K562 (cell line): ENCODE data around the gene SDE2. TPM values are rescaled to one million over a fixed set of nuclear protein-coding genes. Genes with fewer than 3 reads are reported as not detected.

Experiments
- BRF2 ChIP-seq: IDR thresholded peaks from 3 replicates; pipeline ENCODE4 v1.6.1; 2011; ENCODE audit warnings: borderline replicate concordance, mild to moderate bottlenecking; ENCODE audit not compliant: insufficient read length, insufficient read depth
- CBX3 ChIP-seq, 2 experiments: IDR thresholded peaks; 1 replicate in 1 of 2; 2 replicates in 1 of 2; pipeline ENCODE4 v1.6.1; 2012; ENCODE audit warnings: inconsistent platforms in 2 of 2, low read length in 2 of 2, borderline replicate concordance in 1 of 2, control low read depth in 1 of 2
- CCAR2 ChIP-seq: fragments of 200-400 bp; formaldehyde crosslinking; IDR thresholded peaks from 2 replicates; pipeline ENCODE4 v1.6.1; 2017; ENCODE audit warnings: mild to moderate bottlenecking, low read depth, low read length
- CEBPB ChIP-seq: fragments of 450-650 bp; IDR thresholded peaks from 2 replicates; pipeline ENCODE4 v1.6.1; 2016; ENCODE audit warnings: missing genetic modification characterization, missing compliant biosample characterization
- DNMT1 ChIP-seq: fragments of 450-650 bp; IDR thresholded peaks from 2 replicates; pipeline ENCODE4 v1.6.1; 2016; ENCODE audit warnings: antibody characterized with exemption, mild to moderate bottlenecking
- EWSR1 ChIP-seq: fragments of 450-650 bp; IDR thresholded peaks from 2 replicates; pipeline ENCODE4 v1.6.1; 2018; ENCODE audit warnings: borderline replicate concordance, mild to moderate bottlenecking, low read depth, moderate library complexity; ENCODE audit not compliant: partially characterized antibody
- GABPA ChIP-seq: fragments of 200-800 bp; sonication (Bioruptor generic); conservative IDR thresholded peaks from 2 replicates; pipeline ENCODE4 v1.6.1; 2016; ENCODE audit warnings: low read depth, missing genetic modification characterization, missing compliant biosample characterization
- HMG20A ChIP-seq: fragments of 450-650 bp; formaldehyde crosslinking; conservative IDR thresholded peaks from 2 replicates; pipeline ENCODE4 v1.4.0; 2020; ENCODE audit warnings: mild to moderate bottlenecking, mixed read lengths
- PATZ1 ChIP-seq: fragments of 250-450 bp; sonication (Bioruptor Pico); IDR thresholded peaks from 2 replicates; pipeline ENCODE4 v1.5.0; 2020; ENCODE audit warnings: mild to moderate bottlenecking, borderline replicate concordance
- PCBP1 ChIP-seq: fragments of 200-400 bp; formaldehyde crosslinking; IDR thresholded peaks from 2 replicates; pipeline ENCODE4 v1.6.1; 2018; ENCODE audit warnings: mild to moderate bottlenecking, low read depth, low read length; ENCODE audit not compliant: poor library complexity, severe bottlenecking
- POU5F1 ChIP-seq: fragments of 150-350 bp; IDR thresholded peaks from 2 replicates; pipeline ENCODE4 v1.6.1; 2014; ENCODE audit warnings: borderline replicate concordance, low read length, low read depth, mild to moderate bottlenecking; ENCODE audit not compliant: partially characterized antibody
- RB1 ChIP-seq: fragments of 450-650 bp; IDR thresholded peaks from 2 replicates; pipeline ENCODE4 v1.6.1; 2017; ENCODE audit warnings: low read depth, mild to moderate bottlenecking
- RHOXF2B ChIP-seq: fragments of 250-450 bp; sonication (Bioruptor Pico); conservative IDR thresholded peaks from 2 replicates; pipeline ENCODE4 v1.5.1; 2021
- SMARCE1 ChIP-seq: fragments of 450-650 bp; IDR thresholded peaks from 2 replicates; pipeline ENCODE4 v1.7.1; 2016; ENCODE audit warnings: mild to moderate bottlenecking
- SMC3 ChIP-seq: conservative IDR thresholded peaks from 2 replicates; pipeline ENCODE4 v1.6.1; 2011; ENCODE audit warnings: low read depth, low read length, improper control_type of control experiment; ENCODE audit not compliant: insufficient read depth
- SP1 ChIP-seq: sonication (generic); formaldehyde crosslinking; IDR thresholded peaks from 2 replicates; pipeline ENCODE4 v1.8.1; 2022; ENCODE audit warnings: mild to moderate bottlenecking, missing genetic modification reagents
- U2AF1 ChIP-seq: fragments of 200-400 bp; formaldehyde crosslinking; optimal IDR thresholded peaks from 2 replicates; pipeline ENCODE3; 2017; ENCODE audit warnings: mild to moderate bottlenecking, low read depth, low read length, moderate library complexity
- ZNF232 ChIP-seq: sonication (generic); formaldehyde crosslinking; IDR thresholded peaks from 2 replicates; pipeline ENCODE4 v1.8.0; 2022; ENCODE audit warnings: mild to moderate bottlenecking, missing genetic modification reagents
- ZNF609 ChIP-seq: sonication (generic); formaldehyde crosslinking; IDR thresholded peaks from 2 replicates; pipeline ENCODE4 v1.8.1; 2023; ENCODE audit warnings: missing genetic modification reagents, mild to moderate bottlenecking, borderline replicate concordance
- ZNF699 ChIP-seq: fragments of 250-450 bp; sonication (Bioruptor Pico); IDR thresholded peaks from 2 replicates; pipeline ENCODE4 v1.8.0; 2021; ENCODE audit warnings: mild to moderate bottlenecking, moderate library complexity; ENCODE audit not compliant: insufficient replicate concordance
- polyA plus RNA-seq, 8 experiments: library from polyadenylated mRNA; depleted of rRNA in 4 of 8; stranded (reverse) in 5 of 8; unstranded in 3 of 8; fragments of >200 nt; fragmentation: Nextera tagmentation in 2 of 8; fragmentation: Illumina TruSeq in 1 of 8; extraction: Ambion mirVana in 2 of 8; extraction: Trizol in 1 of 8; gene quantifications; 2 replicates each; pipeline versions ENCODE4 v1.2.1 to v1.2.3, GENCODE V29; 2011 to 2014; ENCODE audit warnings: inconsistent platforms in 1 of 8, missing spikeins in 1 of 8
- total RNA-seq, 7 experiments: library from RNA; depleted of rRNA in 6 of 7; stranded (reverse); fragments of >200 nt in 6 of 7; fragmentation: Illumina TruSeq in 2 of 7; extraction: Trizol in 2 of 7; gene quantifications; 2 replicates each; pipeline versions ENCODE4 v1.2.1 to v1.2.3, GENCODE V29; 2011 to 2021; ENCODE audit warnings: low replicate concordance in 1 of 7

The SDE2 gene
- total and polyA plus RNA-seq, 9 of the 15 experiments (the other 6 are each of a cell fraction or from before 2014, with no cell fraction given): 14.3 to 62.3 (median 46.0) TPM

- no peak for TF ChIP-seq GABPA (tag)
- TF ChIP-seq PCBP1: no peak
- TF ChIP-seq ZNF609 (CRISPR knock-in tag): peak; percentile 63; the same call in 1 of the 2 replicates
- no peak for TF ChIP-seq EWSR1
- TF ChIP-seq CCAR2: no peak
- TF ChIP-seq BRF2: no peak
- TF ChIP-seq RB1: no peak
- no peak for TF ChIP-seq ZNF699 (CRISPR knock-in tag)
- peak in 1 of 2 experiments; percentile 86; a peak in 1 of 3 replicates for TF ChIP-seq CBX3 (IDR thresholded peaks at IDR 0.05; ENCODE audit: borderline replicate concordance in 1 of 2, low read length in 2 of 2)
- TF ChIP-seq PATZ1 (CRISPR knock-in tag): no peak
- no peak for TF ChIP-seq U2AF1
- no peak for TF ChIP-seq RHOXF2B (CRISPR knock-in tag)
- TF ChIP-seq SP1 (CRISPR knock-in tag): peak; percentile 57
- TF ChIP-seq DNMT1: no peak
- no peak for TF ChIP-seq CEBPB (tag)
- TF ChIP-seq SMC3: no peak
- no peak for TF ChIP-seq HMG20A
- no peak for TF ChIP-seq POU5F1
- no peak for TF ChIP-seq ZNF232
- TF ChIP-seq SMARCE1: peak; percentile 80
Measured at GRCh38 chr1:226009650-226010044, 10.5 kb upstream of the SDE2 start (continued).
